ENCODE data around the gene HHIPL1.

HHIPL1 gene

DNA sequence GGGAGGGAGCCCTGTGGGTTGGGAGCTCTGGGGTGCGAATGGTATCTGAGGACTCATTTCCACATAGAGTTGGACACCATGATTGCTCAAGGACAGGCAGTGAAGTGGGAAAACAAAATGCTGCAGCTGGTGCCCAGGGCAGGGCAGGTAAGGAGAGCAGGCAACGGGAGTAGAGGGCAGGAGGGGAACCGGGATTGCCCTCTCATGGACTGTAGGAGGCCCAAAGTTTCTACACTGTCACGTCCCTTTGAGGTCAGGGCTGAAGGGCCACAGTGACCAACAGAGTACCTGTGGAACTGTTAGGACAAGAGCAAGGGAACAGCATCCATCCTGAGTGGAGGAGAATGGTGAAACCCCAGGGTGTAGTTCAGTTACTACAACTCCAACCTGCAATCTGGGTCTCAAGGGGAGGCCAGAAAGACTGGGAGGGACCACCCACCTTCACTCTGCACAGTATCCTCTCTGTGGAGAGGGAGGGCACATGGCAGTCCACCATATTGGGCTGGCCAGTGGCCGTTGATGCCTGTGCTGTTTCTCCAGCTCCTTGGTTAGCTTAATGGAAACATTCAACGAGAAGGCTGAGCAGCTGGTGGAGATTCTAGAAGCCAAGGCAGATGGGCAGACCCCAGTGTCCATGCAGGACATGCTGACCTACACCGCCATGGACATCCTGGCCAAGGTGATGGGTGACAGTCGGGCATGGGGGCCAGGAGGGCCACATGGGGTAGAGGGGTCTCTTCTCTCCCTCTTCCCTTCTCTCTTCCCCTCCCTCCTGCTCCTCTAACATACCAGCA lies 61.4 kb downstream of the HHIPL1 start:
- H2AFZ ChIP-seq (ENCODE audit: low read length), result no peak overlapping the region
- no peak overlapping the region for H3K9ac ChIP-seq (ENCODE audit: low read depth, low read length, poor library complexity, severe bottlenecking)
- TF ChIP-seq CTCF (conservative IDR thresholded peaks at IDR 0.05; ENCODE audit: low read length) (no peak), EZH2phosphoT487 (IDR thresholded peaks at IDR 0.05; ENCODE audit: borderline replicate concordance) (no peak)
- H3K4me1 ChIP-seq (ENCODE audit: insufficient read depth, low read length, poor library complexity, severe bottlenecking), result no peaks in the 10 kb centered on the region
- no peaks in the 10 kb centered on the region for H3K27me3 ChIP-seq (ENCODE audit: insufficient read depth, low read length, poor library complexity, severe bottlenecking)
- H3K9me2 ChIP-seq (replicated peaks; ENCODE audit: low read depth, low read length), result no peaks in the 10 kb centered on the region
- H3F3A ChIP-seq (ENCODE audit: low read depth), result no peaks in the 10 kb centered on the region
- H3K4me2 ChIP-seq (ENCODE audit: low read depth, low read length, poor library complexity, severe bottlenecking), result no peak overlapping the region
- no peak overlapping the region for H3K4me3 ChIP-seq (ENCODE audit: low read length, poor library complexity, severe bottlenecking)
- H4K20me1 ChIP-seq (ENCODE audit: insufficient read depth, low read length, poor library complexity, severe bottlenecking), result no peaks in the 10 kb centered on the region
- peaks cover 6% of the 10 kb centered on the region; the same call in 1 of the 2 replicates for H3K9me3 ChIP-seq (ENCODE audit: insufficient read depth, low read depth, low read length)
- H3K79me2 ChIP-seq (ENCODE audit: insufficient read depth, low read length), result no peaks in the 10 kb centered on the region
- H3K36me3 ChIP-seq (ENCODE audit: insufficient read depth, low read length), result no peaks in the 10 kb centered on the region

GRCh38 chr14:99707420-99707819 lies 62.5 kb downstream of the HHIPL1 start:
- TF ChIP-seq EZH2phosphoT487 (IDR thresholded peaks at IDR 0.05; ENCODE audit: borderline replicate concordance) (no peak), CTCF (conservative IDR thresholded peaks at IDR 0.05; ENCODE audit: low read length) (no peak)
- Histone ChIP-seq H4K20me1 (ENCODE audit: insufficient read depth, low read length, poor library complexity, severe bottlenecking) (no peaks in the 10 kb centered on the region), H3K9ac (ENCODE audit: low read depth, low read length, poor library complexity, severe bottlenecking) (no peak overlapping the region), H3K4me1 (ENCODE audit: insufficient read depth, low read length, poor library complexity, severe bottlenecking) (no peaks in the 10 kb centered on the region), H3K9me3 (ENCODE audit: insufficient read depth, low read depth, low read length) (peaks cover 6% of the 10 kb centered on the region; the same call in 1 of the 2 replicates), H3K4me2 (ENCODE audit: low read depth, low read length, poor library complexity, severe bottlenecking) (no peak overlapping the region), H3K4me3 (ENCODE audit: low read length, poor library complexity, severe bottlenecking) (no peak overlapping the region), H3K27me3 (ENCODE audit: insufficient read depth, low read length, poor library complexity, severe bottlenecking) (no peaks in the 10 kb centered on the region), H3K79me2 (ENCODE audit: insufficient read depth, low read length) (no peaks in the 10 kb centered on the region), H3F3A (ENCODE audit: low read depth) (no peaks in the 10 kb centered on the region), H3K36me3 (ENCODE audit: insufficient read depth, low read length) (no peaks in the 10 kb centered on the region), H2AFZ (ENCODE audit: low read length) (no peak overlapping the region), H3K9me2 (replicated peaks; ENCODE audit: low read depth, low read length) (no peaks in the 10 kb centered on the region)

DNA sequence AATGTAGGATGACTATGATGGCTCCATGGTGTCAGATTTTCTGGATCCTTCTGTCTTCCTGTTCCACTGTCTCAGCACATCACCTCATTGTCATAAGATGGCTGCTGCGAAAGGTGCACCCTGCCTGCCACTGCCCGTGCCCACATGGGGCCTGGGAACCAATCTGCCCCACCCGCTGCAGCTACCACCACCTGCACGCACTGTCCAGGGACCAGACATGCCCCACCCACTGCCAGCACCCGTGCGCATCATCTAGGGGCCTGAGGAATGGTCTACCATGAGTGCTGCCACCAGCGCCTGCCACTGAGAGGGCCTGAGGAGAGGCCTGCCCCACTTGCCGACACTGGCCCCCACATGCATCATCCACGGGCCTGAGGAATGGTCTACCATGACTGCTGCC lies 63.0 kb downstream of the HHIPL1 start:
- H3K4me3 ChIP-seq (ENCODE audit: low read length, poor library complexity, severe bottlenecking), result no peak overlapping the region
- no peaks in the 10 kb centered on the region for H4K20me1 ChIP-seq (ENCODE audit: insufficient read depth, low read length, poor library complexity, severe bottlenecking)
- no peaks in the 10 kb centered on the region for H3K4me1 ChIP-seq (ENCODE audit: insufficient read depth, low read length, poor library complexity, severe bottlenecking)
- H3K9me3 ChIP-seq (ENCODE audit: insufficient read depth, low read depth, low read length), result peaks cover 6% of the 10 kb centered on the region; the same call in 1 of the 2 replicates
- no peak for TF ChIP-seq CTCF (conservative IDR thresholded peaks at IDR 0.05; ENCODE audit: low read length)
- TF ChIP-seq EZH2phosphoT487 (IDR thresholded peaks at IDR 0.05; ENCODE audit: borderline replicate concordance), result no peak
- H2AFZ ChIP-seq (ENCODE audit: low read length), result no peak overlapping the region
- no peaks in the 10 kb centered on the region for H3K36me3 ChIP-seq (ENCODE audit: insufficient read depth, low read length)
- no peaks in the 10 kb centered on the region for H3K9me2 ChIP-seq (replicated peaks; ENCODE audit: low read depth, low read length)
- H3K4me2 ChIP-seq (ENCODE audit: low read depth, low read length, poor library complexity, severe bottlenecking), result no peak overlapping the region
- no peaks in the 10 kb centered on the region for H3K27me3 ChIP-seq (ENCODE audit: insufficient read depth, low read length, poor library complexity, severe bottlenecking)
- H3K79me2 ChIP-seq (ENCODE audit: insufficient read depth, low read length), result no peaks in the 10 kb centered on the region
- no peak overlapping the region for H3K9ac ChIP-seq (ENCODE audit: low read depth, low read length, poor library complexity, severe bottlenecking)
- H3F3A ChIP-seq (ENCODE audit: low read depth), result no peaks in the 10 kb centered on the region

Data from Loucy (cell line).